Activated CD4-positive, alpha-beta T cell treated with anti-CD3 and anti-CD28 coated beads for 36 hours (primary cell): ENCODE data around the gene RABL2A. TPM values are rescaled to one million over a fixed set of nuclear protein-coding genes. Genes with fewer than 3 reads are reported as not detected.
"Not testable (repeated sequence)": the region's sequence is repeated elsewhere in the genome, so short reads cannot be mapped to it uniquely, and the experiment has no call there.

Experiments used
- ATAC-seq: fragments of 200-7000 bp; cut with Tn5 transposase; one replicate; pipeline ENCODE4 v1.10.0; 2021; ENCODE audit warnings: mild to moderate bottlenecking, moderate library complexity
- CTCF ChIA-PET: fragments of 350-600 bp; sonication (Branson Sonifier 250); formaldehyde crosslinking; loops from one replicate; lab custom pipeline; 2021; ENCODE audit warnings: antibody characterized with exemption; lab: Charles Lee
- POLR2A ChIA-PET: fragments of 350-600 bp; sonication (Branson Sonifier 250); formaldehyde crosslinking; loops from one replicate; lab custom pipeline; 2021; ENCODE audit warnings: antibody characterized with exemption, inconsistent platforms; lab: Charles Lee
- DNase-seq: peaks from one replicate; pipeline ENCODE4 v3.0.0-alpha.2; 2020
- H3K27ac Mint-ChIP-seq: one replicate; pipeline ENCODE4 v1.8.0; 2021; ENCODE audit warnings: mixed read lengths
- H3K27me3 Mint-ChIP-seq: one replicate; pipeline ENCODE4 v1.8.0; 2021; ENCODE audit warnings: mixed read lengths
- H3K36me3 Mint-ChIP-seq: one replicate; pipeline ENCODE4 v1.8.0; 2021; ENCODE audit warnings: low read depth, mixed read lengths
- H3K4me1 Mint-ChIP-seq: one replicate; pipeline ENCODE4 v1.8.0; 2021; ENCODE audit warnings: mixed read lengths
- H3K4me3 Mint-ChIP-seq: one replicate; pipeline ENCODE4 v1.8.0; 2021; ENCODE audit warnings: mild to moderate bottlenecking, moderate library complexity, mixed read lengths
- H3K9me3 Mint-ChIP-seq: one replicate; pipeline ENCODE4 v1.8.0; 2021; ENCODE audit warnings: low read depth, mixed read lengths
- intact Hi-C, 2 experiments: fragments of 100-400 bp; cut with DNase I in 1 of 2; cut with micrococcal nuclease in 1 of 2; formaldehyde crosslinking; loops; one replicate each; pipeline versions ENCODE4 v1.14.2 to v1.15.1; 2022 to 2024; cut with DNase I, micrococcal nuclease
- total RNA-seq, 2 experiments: library from RNA; stranded (reverse); gene quantifications; one replicate each; pipeline ENCODE4 v1.2.3, GENCODE V29; 2021

Gene RABL2A
- total RNA-seq, 2 experiments from 2014 or later = 12.3 to 16.0 TPM

DNA sequence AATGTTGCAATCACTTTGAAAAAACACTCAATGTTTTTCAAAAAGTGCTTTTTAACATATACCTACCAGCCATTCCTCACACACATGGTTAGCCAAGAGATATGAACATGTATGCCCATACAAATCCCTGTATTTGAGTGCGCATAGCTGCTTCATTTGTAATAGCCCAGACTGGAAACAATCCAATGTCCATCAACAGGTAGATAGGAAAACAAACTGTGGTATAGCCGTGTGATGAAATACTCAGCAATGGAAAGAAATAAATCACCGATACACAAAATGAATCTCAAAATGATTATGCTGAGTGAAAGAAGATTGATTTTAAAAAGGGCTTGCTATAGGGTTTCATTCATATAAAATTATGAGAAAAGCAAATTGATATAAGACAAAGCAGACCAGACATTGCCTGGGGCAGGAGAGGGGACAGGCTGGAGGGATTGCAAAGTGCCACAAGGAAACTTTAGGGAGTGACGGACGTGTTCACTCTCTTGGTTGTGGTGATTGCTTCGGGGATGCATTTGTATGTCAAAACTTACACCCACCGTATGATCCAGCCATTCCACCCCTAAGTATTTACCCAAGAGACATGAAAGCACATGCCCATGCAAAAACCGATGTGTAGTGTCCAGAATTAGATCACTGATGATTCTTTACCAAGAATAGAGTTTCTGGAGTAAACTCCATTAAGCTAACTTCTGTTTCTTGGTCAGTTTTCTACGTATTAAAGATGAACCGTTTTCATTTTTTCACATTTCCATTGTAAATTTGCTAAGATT, 36.4 kb downstream of the RABL2A start:
- POLR2A ChIA-PET, ATAC-seq, DNase-seq, H3K27me3 Mint-ChIP-seq, H3K4me1 Mint-ChIP-seq, H3K36me3 Mint-ChIP-seq, CTCF ChIA-PET, H3K27ac Mint-ChIP-seq, H3K9me3 Mint-ChIP-seq, H3K4me3 Mint-ChIP-seq, intact Hi-C loops: not testable (repeated sequence)

DNA sequence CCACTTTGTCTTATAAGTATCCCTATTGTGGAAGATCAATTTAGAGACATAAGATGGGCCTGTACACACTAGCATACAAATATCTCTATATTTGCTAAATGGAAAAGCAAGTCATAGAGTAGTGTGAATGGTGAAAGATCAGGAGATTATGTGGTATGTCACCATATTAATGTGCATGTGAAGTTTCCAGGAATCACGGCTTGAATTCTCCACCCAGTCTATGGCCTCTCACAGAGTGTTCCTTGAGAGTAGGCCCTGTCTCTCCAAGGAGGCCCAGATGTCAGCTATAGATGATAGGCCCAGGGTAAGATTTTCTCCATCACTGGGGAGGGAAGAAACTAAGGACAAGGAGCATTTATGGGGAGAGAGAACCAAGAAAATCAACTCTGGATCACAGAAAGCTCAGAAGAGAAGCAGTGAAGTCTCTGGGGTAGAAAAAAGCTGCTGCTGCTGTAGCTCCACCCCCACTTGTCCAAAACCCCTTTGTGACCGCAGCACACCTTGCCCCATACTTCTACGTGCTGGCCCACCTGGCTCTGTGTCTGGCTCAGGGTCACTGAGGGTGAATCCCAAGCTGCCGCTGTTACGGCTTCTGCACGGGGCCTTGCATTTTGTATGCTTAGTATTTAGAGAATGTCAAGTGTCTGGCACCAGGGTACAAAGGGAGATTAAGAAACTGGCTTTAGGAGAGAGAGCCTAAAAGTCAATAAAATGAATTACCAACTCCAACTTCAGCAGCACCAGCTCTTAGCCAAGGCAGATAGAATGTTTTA, 37.9 kb downstream of the RABL2A start:
- ATAC-seq, H3K27me3 Mint-ChIP-seq, H3K4me3 Mint-ChIP-seq, intact Hi-C loops, H3K27ac Mint-ChIP-seq, DNase-seq, H3K4me1 Mint-ChIP-seq, H3K36me3 Mint-ChIP-seq, CTCF ChIA-PET, H3K9me3 Mint-ChIP-seq: not testable (repeated sequence)
- POLR2A ChIA-PET = interaction anchor here (1.1 kb wide), 1 partner anchor 20 kb away, joined by 3 read pairs; no protein-coding TSS in a partner anchor

DNA sequence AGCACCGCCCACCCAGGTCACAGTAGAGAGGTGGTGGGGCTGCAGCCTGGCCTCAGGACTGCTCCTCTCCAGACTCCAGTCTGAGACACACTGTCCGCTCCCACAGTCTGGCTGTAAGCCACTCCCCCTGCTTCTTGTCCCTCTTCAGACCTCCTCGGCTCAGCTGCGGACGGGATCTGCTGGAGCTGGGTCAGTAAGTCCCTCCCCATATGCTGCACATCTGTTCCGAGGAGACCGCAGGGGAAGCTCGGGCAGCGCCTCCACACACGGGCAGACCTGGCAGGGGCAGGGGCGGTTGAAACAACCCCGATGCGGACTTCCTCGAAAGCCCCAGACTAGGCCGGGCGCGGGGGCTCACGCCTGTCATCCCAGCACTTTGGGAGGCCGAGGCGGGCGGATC, 41.9 kb downstream of the RABL2A start:
- H3K9me3 Mint-ChIP-seq, H3K27ac Mint-ChIP-seq, intact Hi-C loops, DNase-seq, ATAC-seq, CTCF ChIA-PET, H3K4me3 Mint-ChIP-seq, H3K27me3 Mint-ChIP-seq, POLR2A ChIA-PET, H3K4me1 Mint-ChIP-seq, H3K36me3 Mint-ChIP-seq: not testable (repeated sequence)

DNA sequence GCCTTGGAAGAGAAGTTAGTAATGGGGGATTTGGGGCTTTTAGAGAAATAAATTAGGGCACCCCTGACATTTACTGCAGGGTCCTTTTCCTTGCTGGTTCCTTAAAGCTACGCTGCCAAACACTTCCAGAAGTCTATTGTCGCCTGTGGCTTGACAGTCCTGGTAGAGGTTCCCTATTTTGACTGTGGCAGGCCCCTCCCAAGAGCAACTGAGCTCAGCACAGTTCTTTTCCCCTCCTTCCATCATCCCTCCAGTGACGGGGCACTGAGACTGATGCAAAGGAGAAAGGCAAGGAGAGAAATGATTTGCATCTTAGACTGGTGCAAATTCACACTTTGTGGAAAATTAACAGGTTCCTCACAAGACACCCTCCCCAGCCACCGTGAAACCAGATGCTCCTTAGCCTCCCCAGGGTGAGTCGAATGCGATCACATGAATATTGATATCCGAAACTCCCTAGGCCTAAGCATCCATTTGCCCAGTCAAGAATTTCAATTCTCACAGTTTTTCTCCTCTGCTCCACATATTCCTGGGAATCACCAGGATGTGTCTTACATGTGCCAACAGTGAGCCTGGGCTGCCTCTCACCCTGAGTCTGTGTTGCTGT, 45.4 kb downstream of the RABL2A start:
- Mint-ChIP-seq H3K36me3 (no peaks in the 10 kb centered on the region), H3K9me3 (no peaks in the 10 kb centered on the region)
- no peak for DNase-seq

GRCh38 chr2:113675875-113676274, 48.8 kb downstream of the RABL2A start:
- intact Hi-C loops = no loop called here
- ChIA-PET POLR2A (no interaction called here), CTCF (no interaction called here)
- no peaks in the 10 kb centered on the region for H3K27me3 Mint-ChIP-seq
- no peak overlapping the region for H3K27ac Mint-ChIP-seq
- DNase-seq = no peak
- no peak overlapping the region for H3K4me3 Mint-ChIP-seq
- no peaks in the 10 kb centered on the region for H3K36me3 Mint-ChIP-seq
- ATAC-seq = no peak
- H3K4me1 Mint-ChIP-seq = no peaks in the 10 kb centered on the region
- no peaks in the 10 kb centered on the region for H3K9me3 Mint-ChIP-seq

More for the DNA sequence above, 45.4 kb downstream of the RABL2A start:
- no peaks in the 10 kb centered on the region for H3K4me1 Mint-ChIP-seq
- H3K27me3 Mint-ChIP-seq = no peaks in the 10 kb centered on the region
- intact Hi-C loops = no loop called here
- no peak overlapping the region for H3K27ac Mint-ChIP-seq
- H3K4me3 Mint-ChIP-seq = no peak overlapping the region
- CTCF ChIA-PET = no interaction called here
- no peak for ATAC-seq
- POLR2A ChIA-PET = no interaction called here

DNA sequence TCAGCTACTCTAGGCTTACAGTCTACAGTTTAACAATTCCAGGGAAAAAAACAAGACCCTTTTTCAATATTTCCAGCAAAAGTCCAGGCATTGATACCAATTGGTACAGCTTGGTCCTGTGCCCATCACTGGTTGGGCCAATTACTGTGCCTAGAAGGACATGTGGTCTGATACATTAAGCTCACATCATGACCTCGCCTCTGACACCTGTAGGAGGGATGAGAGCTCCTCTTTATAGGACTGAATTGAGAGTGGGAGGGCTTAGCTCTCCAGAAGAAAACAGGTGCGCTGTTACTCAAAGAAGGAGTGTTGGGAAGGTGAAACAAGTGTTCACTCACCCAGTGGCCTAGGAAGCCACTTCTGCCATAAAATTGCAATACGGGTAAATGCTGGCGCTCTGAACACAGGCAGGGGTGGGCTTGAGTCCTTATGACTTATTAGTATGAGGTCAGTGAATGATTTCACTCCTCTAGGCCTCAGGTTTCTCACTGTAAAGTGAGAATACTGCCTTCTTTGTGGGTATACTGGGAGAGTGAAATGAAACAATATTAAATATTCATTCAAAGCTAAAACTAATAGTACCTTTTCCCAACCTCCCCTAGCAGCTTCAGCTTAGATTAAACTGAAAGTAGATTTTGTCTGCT, 49.7 kb downstream of the RABL2A start:
- intact Hi-C loops = no loop called here
- no peak overlapping the region for H3K27ac Mint-ChIP-seq
- no peak overlapping the region for H3K4me3 Mint-ChIP-seq
- no peaks in the 10 kb centered on the region for H3K9me3 Mint-ChIP-seq
- ChIA-PET CTCF (interaction anchor here (0.8 to 1.1 kb wide), 2 partner anchors 15 to 43 kb away, joined by 3 read pairs; no protein-coding TSS in a partner anchor), POLR2A (no interaction called here)
- peak; percentile 26 for ATAC-seq
- H3K36me3 Mint-ChIP-seq = no peaks in the 10 kb centered on the region
- DNase-seq = no peak
- no peaks in the 10 kb centered on the region for H3K27me3 Mint-ChIP-seq
- H3K4me1 Mint-ChIP-seq = no peaks in the 10 kb centered on the region

DNA sequence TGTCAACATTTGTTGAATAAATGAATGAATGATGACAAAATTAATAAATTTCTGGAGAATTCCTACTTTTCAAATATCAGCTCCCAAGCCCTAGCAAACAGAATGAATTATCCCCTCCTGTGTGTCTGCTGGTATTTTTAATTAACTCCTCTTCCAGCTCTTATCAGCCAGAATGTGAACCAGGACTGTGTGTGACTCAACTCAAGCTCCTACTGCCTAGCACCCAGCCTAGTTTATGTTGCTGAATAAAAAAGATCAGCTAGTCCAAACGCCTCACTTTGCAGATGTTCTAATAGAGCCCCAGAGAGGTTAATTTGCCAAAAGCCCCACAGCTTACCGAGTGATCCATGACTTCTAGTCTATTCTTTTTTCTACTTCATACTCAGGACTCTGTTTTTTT, 50.3 kb downstream of the RABL2A start:
- no peaks in the 10 kb centered on the region for H3K9me3 Mint-ChIP-seq
- ChIA-PET POLR2A (no interaction called here), CTCF (interaction anchor here (0.8 to 1.7 kb wide), 3 partner anchors 14 to 73 kb away, joined by 3 read pairs; no protein-coding TSS in a partner anchor)
- DNase-seq (no peak), ATAC-seq (no peak)
- no peak overlapping the region for H3K27ac Mint-ChIP-seq
- no peaks in the 10 kb centered on the region for H3K27me3 Mint-ChIP-seq
- H3K36me3 Mint-ChIP-seq = no peaks in the 10 kb centered on the region
- no peak overlapping the region for H3K4me3 Mint-ChIP-seq
- intact Hi-C loops = no loop called here
- H3K4me1 Mint-ChIP-seq = no peaks in the 10 kb centered on the region

GRCh38 chr2:113679457-113679856, 52.4 kb downstream of the RABL2A start:
- no peaks in the 10 kb centered on the region for H3K36me3 Mint-ChIP-seq
- ChIA-PET CTCF (interaction anchor here (1.6 to 2.4 kb wide), 4 partner anchors 9 to 43 kb away, joined by 3 to 10 read pairs (median 4); no protein-coding TSS in a partner anchor), POLR2A (no interaction called here)
- DNase-seq = no peak
- ATAC-seq = no peak
- H3K9me3 Mint-ChIP-seq = peaks cover 4% of the 10 kb centered on the region
- intact Hi-C loops = no loop called here
- H3K4me3 Mint-ChIP-seq = no peak overlapping the region
- no peaks in the 10 kb centered on the region for H3K27me3 Mint-ChIP-seq
- no peaks in the 10 kb centered on the region for H3K4me1 Mint-ChIP-seq
- H3K27ac Mint-ChIP-seq = no peak overlapping the region

DNA sequence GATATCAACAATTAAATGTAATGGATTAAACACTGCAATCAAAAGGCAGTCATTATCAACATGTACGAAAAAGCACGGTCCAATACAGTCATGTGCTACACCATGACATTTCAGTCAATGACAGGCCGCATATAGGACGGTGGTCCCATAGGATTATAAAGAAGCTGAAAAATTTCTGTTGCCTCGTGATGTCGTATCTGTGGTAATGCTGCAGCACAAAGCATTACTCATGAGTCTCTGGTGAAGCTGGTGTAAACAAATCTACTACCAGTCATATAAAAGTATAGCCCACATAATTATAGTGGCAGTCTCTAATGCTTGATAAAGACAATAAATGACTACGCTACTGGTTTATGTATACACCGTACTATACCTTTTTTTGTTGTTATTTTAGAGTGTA, 58.4 kb downstream of the RABL2A start:
- ATAC-seq (no peak), DNase-seq (no peak)
- H3K4me3 Mint-ChIP-seq = no peak overlapping the region
- ChIA-PET CTCF (interaction anchor here (0.6 kb wide), 1 partner anchor 34 kb away, joined by 4 read pairs; no protein-coding TSS in a partner anchor), POLR2A (interaction anchor here (1.2 kb wide), 1 partner anchor 20 kb away, joined by 3 read pairs; no protein-coding TSS in a partner anchor)
- intact Hi-C loops = no loop called here
- no peak overlapping the region for H3K27ac Mint-ChIP-seq
- peaks cover under 1% of the 10 kb centered on the region for H3K4me1 Mint-ChIP-seq
- no peaks in the 10 kb centered on the region for H3K27me3 Mint-ChIP-seq
- peaks cover 4% of the 10 kb centered on the region for H3K9me3 Mint-ChIP-seq
- no peaks in the 10 kb centered on the region for H3K36me3 Mint-ChIP-seq

DNA sequence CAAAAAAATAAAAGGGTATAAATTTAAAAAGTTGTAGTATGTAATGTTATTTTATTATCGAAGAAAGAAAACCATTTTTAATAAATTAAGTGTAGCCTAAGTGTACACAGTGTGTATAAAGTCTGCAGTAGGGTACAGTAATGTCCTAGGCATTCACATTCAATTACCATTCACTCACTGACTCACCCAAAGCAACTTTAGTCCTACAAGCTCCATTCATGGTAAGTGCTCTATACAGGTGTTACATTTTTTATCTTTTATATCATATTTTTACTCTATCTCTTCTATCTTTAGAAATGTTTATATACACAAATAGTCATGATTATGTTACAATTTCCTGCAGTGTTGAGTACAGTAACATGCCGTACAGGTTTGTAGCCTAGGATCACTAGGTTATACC, 59.5 kb downstream of the RABL2A start:
- intact Hi-C loops = no loop called here
- no peaks in the 10 kb centered on the region for H3K27me3 Mint-ChIP-seq
- ATAC-seq (no peak), DNase-seq (no peak)
- H3K9me3 Mint-ChIP-seq = peaks cover 4% of the 10 kb centered on the region
- H3K4me1 Mint-ChIP-seq = peaks cover 8% of the 10 kb centered on the region
- no peak overlapping the region for H3K27ac Mint-ChIP-seq
- POLR2A ChIA-PET = no interaction called here
- CTCF ChIA-PET = no interaction called here
- no peak overlapping the region for H3K4me3 Mint-ChIP-seq
- no peaks in the 10 kb centered on the region for H3K36me3 Mint-ChIP-seq

DNA sequence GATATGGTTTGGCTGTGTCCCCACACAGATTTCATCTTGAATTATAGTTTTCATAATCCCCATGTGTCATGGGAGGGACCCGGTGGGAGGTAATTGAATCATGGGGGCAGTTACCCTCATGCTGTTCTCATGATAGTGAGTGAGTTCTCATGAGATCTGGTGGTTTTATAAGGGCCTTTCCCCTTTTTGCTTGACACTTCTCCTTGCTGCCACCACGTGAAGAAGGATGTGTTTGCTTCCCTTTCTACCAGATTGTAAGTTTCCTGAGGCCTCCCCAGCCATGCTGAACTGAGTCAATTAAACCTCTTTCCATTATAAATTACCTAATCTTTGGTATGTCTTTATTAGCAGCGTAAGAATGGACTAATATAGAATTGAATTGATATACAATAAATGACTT, 63.8 kb downstream of the RABL2A start:
- H3K4me1 Mint-ChIP-seq = peaks cover 40% of the 10 kb centered on the region
- H3K27ac Mint-ChIP-seq, H3K27me3 Mint-ChIP-seq, H3K9me3 Mint-ChIP-seq, H3K4me3 Mint-ChIP-seq, H3K36me3 Mint-ChIP-seq, ATAC-seq, POLR2A ChIA-PET, DNase-seq: not testable (repeated sequence)
- intact Hi-C loops = loop anchor here in 1 of 2 experiments (5.0 to 10.0 kb wide), 2 partner anchors 86 to 196 kb away; no protein-coding TSS in a partner anchor
- CTCF ChIA-PET = interaction anchor here (0.6 to 1.2 kb wide), 3 partner anchors 10 to 20 kb away, joined by 3 to 6 read pairs (median 3); no protein-coding TSS in a partner anchor
